SJCRH30 (cell line): ENCODE data around the gene RASA1. TPM values are rescaled to one million over a fixed set of nuclear protein-coding genes. Genes with fewer than 3 reads are reported as not detected.

Experiments
- DNase-seq, 2 experiments: peaks; one replicate each; pipeline ENCODE4 v3.0.0-alpha.2; 2015 to 2020
- H3K27ac ChIP-seq: fragments of 250-450 bp; sonication (Bioruptor Pico); 2 replicates; pipeline ENCODE4 v1.5.1; 2020; ENCODE audit warnings: mild to moderate bottlenecking, moderate library complexity
- H3K27me3 ChIP-seq: fragments of 250-450 bp; sonication (Bioruptor Pico); 2 replicates; pipeline ENCODE4 v1.5.1; 2020; ENCODE audit warnings: mild to moderate bottlenecking, moderate library complexity
- H3K36me3 ChIP-seq: fragments of 250-450 bp; sonication (Bioruptor Pico); 2 replicates; pipeline ENCODE4 v1.5.1; 2020; ENCODE audit warnings: mild to moderate bottlenecking, moderate library complexity
- H3K4me1 ChIP-seq: fragments of 250-450 bp; sonication (Bioruptor Pico); 2 replicates; pipeline ENCODE4 v1.5.1; 2020; ENCODE audit warnings: mild to moderate bottlenecking, moderate library complexity
- H3K4me3 ChIP-seq: fragments of 250-450 bp; sonication (Bioruptor Pico); 2 replicates; pipeline ENCODE4 v1.5.1; 2020; ENCODE audit warnings: mild to moderate bottlenecking, moderate library complexity
- H3K9me3 ChIP-seq: fragments of 250-450 bp; sonication (Bioruptor Pico); replicated peaks from 2 replicates; pipeline ENCODE4 v1.5.1; 2020; ENCODE audit warnings: mild to moderate bottlenecking, moderate library complexity
- total RNA-seq: library from RNA; depleted of rRNA; stranded (reverse); fragments of >200 nt; shearing (Covaris generic); gene quantifications from 2 replicates; pipeline ENCODE4 v1.2.3, GENCODE V29; 2014

The RASA1 gene
- total RNA-seq, 1 experiment from 2014 or later = 59.7 TPM

- no peak overlapping the region for H3K4me3 ChIP-seq
- no peaks in the 10 kb centered on the region for H3K27me3 ChIP-seq
- no peaks in the 10 kb centered on the region for H3K9me3 ChIP-seq
- peaks cover 27% of the 10 kb centered on the region for H3K4me1 ChIP-seq
- peaks cover 96% of the 10 kb centered on the region for H3K36me3 ChIP-seq
- DNase-seq = no peak
- 0 out of 2 replicates have a peak overlapping the region, but pooled peaks have one; percentile 17 for H3K27ac ChIP-seq
Observed at GRCh38 chr5:87392801-87393200, 125.1 kb downstream of the RASA1 start.

GRCh38 chr5:87393331-87393730, 125.6 kb downstream of the RASA1 start:
- Histone ChIP-seq H3K9me3 (no peaks in the 10 kb centered on the region), H3K4me1 (peaks cover 27% of the 10 kb centered on the region), H3K27me3 (no peaks in the 10 kb centered on the region), H3K4me3 (no peak overlapping the region), H3K27ac (0 out of 2 replicates have a peak overlapping the region, but pooled peaks have one; percentile 17), H3K36me3 (peaks cover 95% of the 10 kb centered on the region)
- no peak for DNase-seq

DNA sequence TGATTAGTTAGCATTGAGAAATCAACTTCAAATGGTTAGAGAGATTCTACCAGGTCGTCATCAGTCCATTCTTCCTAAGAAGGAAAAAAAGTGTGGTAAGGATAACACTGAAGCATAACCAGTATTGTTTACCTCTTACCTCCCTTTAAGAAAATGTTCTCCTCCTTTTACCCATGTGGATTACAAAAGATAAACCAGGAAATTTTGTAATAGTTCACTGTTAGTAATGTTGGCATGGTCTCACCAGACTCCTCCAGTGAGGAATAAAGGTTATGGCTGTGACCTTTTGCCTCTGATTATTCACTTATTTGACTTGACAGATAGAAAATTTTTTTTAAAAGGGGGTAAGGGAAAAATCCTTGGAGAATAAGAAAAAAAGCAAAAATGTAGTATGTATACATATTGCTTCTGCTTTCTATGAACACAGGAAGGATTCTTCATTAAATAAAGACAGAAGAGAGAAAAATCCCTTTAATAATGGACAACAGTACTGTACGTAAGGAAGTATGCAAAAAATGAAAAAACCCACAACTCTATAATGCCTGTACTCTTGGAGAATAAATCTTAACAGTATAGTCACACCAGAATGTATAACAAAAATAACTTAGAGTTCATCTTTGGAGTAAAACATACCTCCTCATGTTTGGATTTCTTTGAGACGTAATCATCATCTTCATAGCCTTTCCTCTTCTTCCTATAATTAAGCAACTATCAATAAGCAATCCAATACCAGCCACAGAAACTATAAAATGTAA, 126.9 kb downstream of the RASA1 start:
- H3K4me3 ChIP-seq = no peak overlapping the region
- H3K9me3 ChIP-seq = no peaks in the 10 kb centered on the region
- no peak overlapping the region for H3K27ac ChIP-seq
- H3K4me1 ChIP-seq = peaks cover 27% of the 10 kb centered on the region
- no peaks in the 10 kb centered on the region for H3K27me3 ChIP-seq
- DNase-seq = no peak
- peaks cover 95% of the 10 kb centered on the region for H3K36me3 ChIP-seq

- no peak for DNase-seq
- Histone ChIP-seq H3K27ac (no peak overlapping the region), H3K9me3 (no peaks in the 10 kb centered on the region), H3K27me3 (no peaks in the 10 kb centered on the region), H3K4me3 (no peak overlapping the region), H3K4me1 (peaks cover 23% of the 10 kb centered on the region), H3K36me3 (peaks cover 86% of the 10 kb centered on the region)
Observed at GRCh38 chr5:87398981-87399614, 131.4 kb downstream of the RASA1 start.

- Histone ChIP-seq H3K36me3 (peaks cover 86% of the 10 kb centered on the region), H3K27me3 (no peaks in the 10 kb centered on the region), H3K9me3 (no peaks in the 10 kb centered on the region), H3K4me3 (no peak overlapping the region), H3K4me1 (peaks cover 18% of the 10 kb centered on the region), H3K27ac (no peak overlapping the region)
- no peak for DNase-seq
Observed at GRCh38 chr5:87399720-87400119, 132.0 kb downstream of the RASA1 start.

DNA sequence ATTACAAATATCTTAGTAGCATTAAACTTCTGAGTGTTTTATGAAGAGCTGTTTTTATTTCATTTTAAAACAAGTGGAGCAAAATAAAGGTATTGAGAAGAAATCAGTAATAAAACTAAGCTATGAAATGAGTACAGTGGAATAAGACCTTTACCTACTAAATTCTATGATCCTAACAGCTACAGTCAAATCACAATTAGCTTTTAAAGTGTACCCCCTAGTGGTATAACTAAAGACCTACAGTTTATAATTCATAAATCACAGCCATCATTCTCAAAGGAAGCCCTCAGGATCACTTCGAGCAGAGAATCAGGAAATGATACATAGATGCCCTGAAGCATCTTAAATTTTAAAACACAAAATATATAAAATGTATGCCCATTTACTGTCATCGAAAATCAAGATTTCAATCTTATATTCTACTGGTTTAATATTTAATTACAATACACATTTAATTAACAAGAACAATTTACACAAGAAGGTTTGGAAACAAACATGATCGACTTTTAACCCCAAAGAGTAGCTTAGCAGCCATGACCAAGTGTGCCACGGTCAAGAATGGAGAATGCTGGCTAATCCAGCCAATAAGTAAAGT, 132.7 kb downstream of the RASA1 start:
- Histone ChIP-seq H3K4me1 (peaks cover 13% of the 10 kb centered on the region), H3K27me3 (no peaks in the 10 kb centered on the region), H3K27ac (no peak overlapping the region), H3K9me3 (no peaks in the 10 kb centered on the region), H3K36me3 (peaks cover 86% of the 10 kb centered on the region), H3K4me3 (no peak overlapping the region)
- DNase-seq = peak in 1 of 2 experiments; percentile 57

GRCh38 chr5:87401626-87402025, 133.9 kb downstream of the RASA1 start:
- no peak for DNase-seq
- H3K27me3 ChIP-seq = no peaks in the 10 kb centered on the region
- H3K36me3 ChIP-seq = peaks cover 86% of the 10 kb centered on the region
- no peaks in the 10 kb centered on the region for H3K9me3 ChIP-seq
- peaks cover 3% of the 10 kb centered on the region for H3K4me1 ChIP-seq
- H3K27ac ChIP-seq = no peak overlapping the region
- no peak overlapping the region for H3K4me3 ChIP-seq

- no peaks in the 10 kb centered on the region for H3K4me1 ChIP-seq
- no peaks in the 10 kb centered on the region for H3K9me3 ChIP-seq
- no peak overlapping the region for H3K4me3 ChIP-seq
- H3K36me3 ChIP-seq = peaks cover 87% of the 10 kb centered on the region
- no peak overlapping the region for H3K27ac ChIP-seq
- H3K27me3 ChIP-seq = no peaks in the 10 kb centered on the region
- DNase-seq = no peak
Observed at GRCh38 chr5:87403409-87403808, 135.7 kb downstream of the RASA1 start.

GRCh38 chr5:87403899-87404298, 136.2 kb downstream of the RASA1 start:
- Histone ChIP-seq H3K4me1 (no peaks in the 10 kb centered on the region), H3K27me3 (no peaks in the 10 kb centered on the region), H3K4me3 (no peak overlapping the region), H3K9me3 (no peaks in the 10 kb centered on the region), H3K27ac (no peak overlapping the region), H3K36me3 (peaks cover 87% of the 10 kb centered on the region)
- no peak for DNase-seq

- Histone ChIP-seq H3K36me3 (peaks cover 87% of the 10 kb centered on the region), H3K4me3 (no peak overlapping the region)
Observed at GRCh38 chr5:87404359-87404758, 136.7 kb downstream of the RASA1 start.

GRCh38 chr5:87405472-87406155, 137.9 kb downstream of the RASA1 start:
- DNase-seq = no peak
- peaks cover 5% of the 10 kb centered on the region; the same call in 1 of the 2 replicates for H3K4me1 ChIP-seq
- H3K9me3 ChIP-seq = no peaks in the 10 kb centered on the region
- no peak overlapping the region for H3K4me3 ChIP-seq
- no peaks in the 10 kb centered on the region for H3K27me3 ChIP-seq
- no peak overlapping the region for H3K27ac ChIP-seq
- H3K36me3 ChIP-seq = peaks cover 90% of the 10 kb centered on the region

More at GRCh38 chr5:87404359-87404758, 136.7 kb downstream of the RASA1 start:
- Histone ChIP-seq H3K27me3 (no peaks in the 10 kb centered on the region), H3K4me1 (no peaks in the 10 kb centered on the region), H3K27ac (no peak overlapping the region), H3K9me3 (no peaks in the 10 kb centered on the region)
- DNase-seq = no peak

DNA sequence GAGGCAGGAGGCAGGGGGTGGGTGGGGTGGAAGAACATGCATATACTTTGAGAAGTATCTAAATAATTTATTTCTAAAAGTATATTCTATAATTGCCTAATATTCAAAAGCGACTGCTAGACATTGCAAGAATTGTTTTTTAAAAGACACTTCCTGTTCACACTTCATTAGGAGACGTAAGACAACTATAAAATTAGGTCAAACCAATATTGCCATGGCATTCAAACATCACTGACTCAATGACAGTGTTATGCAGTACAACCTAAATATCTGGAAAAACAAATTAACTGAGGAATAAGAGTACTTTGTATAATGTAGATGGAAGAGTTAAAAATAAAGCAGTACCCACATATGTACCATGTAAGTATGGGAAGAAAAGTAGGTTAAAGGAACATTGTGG, 140.5 kb downstream of the RASA1 start:
- H3K9me3 ChIP-seq = no peaks in the 10 kb centered on the region
- peaks cover 72% of the 10 kb centered on the region for H3K36me3 ChIP-seq
- H3K4me3 ChIP-seq = no peak overlapping the region
- H3K4me1 ChIP-seq = peaks cover 11% of the 10 kb centered on the region
- no peak for DNase-seq
- no peaks in the 10 kb centered on the region for H3K27me3 ChIP-seq
- H3K27ac ChIP-seq = no peak overlapping the region

DNA sequence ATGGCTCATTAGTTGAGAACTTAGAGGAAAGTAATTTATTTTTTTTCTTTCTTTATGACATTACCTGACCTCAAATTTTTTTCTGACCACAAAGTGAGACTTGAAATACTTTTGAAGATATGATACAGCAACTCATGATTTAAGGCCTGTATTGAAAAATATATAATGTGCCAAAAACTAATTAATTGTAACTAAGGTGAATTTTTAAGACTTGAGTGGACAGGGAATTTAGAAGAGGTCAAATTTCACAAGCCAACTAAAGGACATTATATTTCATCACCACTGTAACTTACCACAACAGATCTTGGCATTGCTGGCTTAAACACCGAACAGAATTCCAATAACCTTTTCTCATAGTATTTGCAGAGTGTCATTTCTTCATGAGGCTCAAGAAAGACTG, 143.2 kb downstream of the RASA1 start:
- H3K9me3 ChIP-seq = no peaks in the 10 kb centered on the region
- H3K27me3 ChIP-seq = no peaks in the 10 kb centered on the region
- peaks cover 14% of the 10 kb centered on the region for H3K4me1 ChIP-seq
- peak overlapping the region; percentile 73 for H3K4me3 ChIP-seq
- peaks cover 48% of the 10 kb centered on the region for H3K36me3 ChIP-seq
- no peak overlapping the region for H3K27ac ChIP-seq
- DNase-seq = no peak

DNA sequence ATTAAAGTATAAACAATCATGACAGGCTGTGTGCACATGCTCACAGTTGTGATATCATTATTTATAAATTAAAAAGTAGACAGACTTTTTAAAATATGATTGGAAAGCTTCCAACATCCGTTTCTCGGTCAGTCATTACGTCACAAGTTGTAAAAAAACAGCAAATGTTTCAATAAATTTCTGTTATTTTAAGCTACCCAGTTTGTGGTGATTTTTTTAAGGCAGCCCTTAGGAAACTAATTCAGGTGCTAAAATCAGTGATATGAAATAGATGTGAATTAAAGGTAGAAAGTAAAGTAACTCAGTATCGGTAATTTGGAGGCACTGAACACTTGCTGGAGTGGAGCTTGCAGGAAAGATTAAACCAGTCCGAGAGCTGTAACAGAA, 143.9 kb downstream of the RASA1 start:
- peak overlapping the region; percentile 75 for H3K27ac ChIP-seq
- H3K4me3 ChIP-seq = peak overlapping the region; percentile 73
- peaks cover 14% of the 10 kb centered on the region for H3K4me1 ChIP-seq
- H3K27me3 ChIP-seq = no peaks in the 10 kb centered on the region
- no peaks in the 10 kb centered on the region for H3K9me3 ChIP-seq
- H3K36me3 ChIP-seq = peaks cover 43% of the 10 kb centered on the region
- DNase-seq = no peak
